Measurements from ENCODE around the gene UNC93A. TPM values are rescaled to one million over a fixed set of nuclear protein-coding genes. Genes with fewer than 3 reads are reported as not detected.

UNC93A gene
- total RNA-seq, 6 experiments from 2014 or later = not detected

GRCh38 chr6:167323111-167323510 is 32.0 kb downstream of the UNC93A start:
- Mint-ChIP-seq H3K4me1 (ENCODE audit: low read depth) (no peaks in the 10 kb centered on the region), H3K9me3 (peaks cover 49% of the 10 kb centered on the region), H3K36me3 (ENCODE audit: low read depth) (peaks cover 4% of the 10 kb centered on the region; the same call in 1 of the 2 replicates), H3K27me3 (ENCODE audit: insufficient read depth) (no peaks in the 10 kb centered on the region; the same call in 1 of the 2 replicates), H3K4me3 (no peak overlapping the region), H3K27ac (no peak overlapping the region)
- TF ChIP-seq, protein P1, sequence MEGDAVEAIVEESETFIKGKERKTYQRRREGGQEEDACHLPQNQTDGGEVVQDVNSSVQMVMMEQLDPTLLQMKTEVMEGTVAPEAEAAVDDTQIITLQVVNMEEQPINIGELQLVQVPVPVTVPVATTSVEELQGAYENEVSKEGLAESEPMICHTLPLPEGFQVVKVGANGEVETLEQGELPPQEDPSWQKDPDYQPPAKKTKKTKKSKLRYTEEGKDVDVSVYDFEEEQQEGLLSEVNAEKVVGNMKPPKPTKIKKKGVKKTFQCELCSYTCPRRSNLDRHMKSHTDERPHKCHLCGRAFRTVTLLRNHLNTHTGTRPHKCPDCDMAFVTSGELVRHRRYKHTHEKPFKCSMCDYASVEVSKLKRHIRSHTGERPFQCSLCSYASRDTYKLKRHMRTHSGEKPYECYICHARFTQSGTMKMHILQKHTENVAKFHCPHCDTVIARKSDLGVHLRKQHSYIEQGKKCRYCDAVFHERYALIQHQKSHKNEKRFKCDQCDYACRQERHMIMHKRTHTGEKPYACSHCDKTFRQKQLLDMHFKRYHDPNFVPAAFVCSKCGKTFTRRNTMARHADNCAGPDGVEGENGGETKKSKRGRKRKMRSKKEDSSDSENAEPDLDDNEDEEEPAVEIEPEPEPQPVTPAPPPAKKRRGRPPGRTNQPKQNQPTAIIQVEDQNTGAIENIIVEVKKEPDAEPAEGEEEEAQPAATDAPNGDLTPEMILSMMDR (IDR thresholded peaks at IDR 0.05) = no peak
- no peak for DNase-seq

- Mint-ChIP-seq H3K4me1 (ENCODE audit: low read depth) (no peaks in the 10 kb centered on the region), H3K9me3 (peaks cover 51% of the 10 kb centered on the region), H3K36me3 (ENCODE audit: low read depth) (peaks cover 4% of the 10 kb centered on the region; the same call in 1 of the 2 replicates), H3K27ac (no peak overlapping the region), H3K27me3 (ENCODE audit: insufficient read depth) (no peaks in the 10 kb centered on the region; the same call in 1 of the 2 replicates), H3K4me3 (no peak overlapping the region)
- TF ChIP-seq, protein P1 (IDR thresholded peaks at IDR 0.05) = no peak
- no peak for DNase-seq
Observed at GRCh38 chr6:167324111-167324510, 33.0 kb downstream of the UNC93A start.

DNA sequence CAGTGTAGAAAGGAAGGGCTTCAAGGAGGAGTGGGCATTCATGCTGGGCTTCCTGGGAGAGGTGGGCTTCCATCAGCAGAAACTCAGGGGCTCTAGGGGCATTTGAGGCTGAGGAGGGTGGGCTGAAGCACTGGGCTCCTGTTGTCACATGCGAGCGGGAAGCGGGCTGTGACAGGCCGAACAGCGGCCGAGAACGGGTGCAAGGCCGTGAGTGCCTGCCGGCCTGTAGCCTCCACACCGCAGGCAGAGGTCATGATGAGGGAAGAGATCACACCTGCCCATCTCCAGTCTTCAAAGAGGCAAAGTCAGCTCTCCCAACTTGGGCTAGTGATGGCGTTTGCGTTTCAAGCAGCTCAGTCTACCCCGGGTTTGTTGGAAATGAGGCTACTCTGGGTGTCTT is 34.7 kb downstream of the UNC93A start:
- peaks cover 50% of the 10 kb centered on the region for H3K9me3 Mint-ChIP-seq
- H3K27me3 Mint-ChIP-seq (ENCODE audit: insufficient read depth) = no peaks in the 10 kb centered on the region; the same call in 1 of the 2 replicates
- peaks cover 4% of the 10 kb centered on the region; the same call in 1 of the 2 replicates for H3K36me3 Mint-ChIP-seq (ENCODE audit: low read depth)
- TF ChIP-seq, protein P1 (IDR thresholded peaks at IDR 0.05) = no peak
- no peak for DNase-seq
- no peaks in the 10 kb centered on the region for H3K4me1 Mint-ChIP-seq (ENCODE audit: low read depth)
- H3K4me3 Mint-ChIP-seq = no peak overlapping the region
- H3K27ac Mint-ChIP-seq = no peak overlapping the region

DNA sequence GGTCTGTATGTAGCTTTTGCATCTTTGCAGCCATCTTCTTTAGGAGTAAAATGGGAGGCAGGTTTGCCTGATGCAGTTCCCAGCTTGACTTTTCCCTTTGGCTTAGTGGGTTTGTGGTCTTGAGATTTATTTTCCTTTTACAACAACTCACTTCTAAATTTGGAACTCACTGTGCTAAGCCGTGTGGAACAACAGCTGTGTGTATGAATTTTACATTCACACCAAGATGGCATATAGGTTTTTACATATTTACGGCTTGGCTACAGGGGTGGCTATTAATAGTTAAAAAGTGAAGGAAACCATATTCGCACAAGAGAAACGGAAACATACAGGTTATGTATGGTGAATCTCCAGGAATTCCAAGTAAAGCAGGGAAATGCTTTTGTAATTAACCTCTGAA is 36.3 kb downstream of the UNC93A start:
- Mint-ChIP-seq H3K36me3 (ENCODE audit: low read depth) (no peaks in the 10 kb centered on the region), H3K9me3 (peaks cover 37% of the 10 kb centered on the region)

DNA sequence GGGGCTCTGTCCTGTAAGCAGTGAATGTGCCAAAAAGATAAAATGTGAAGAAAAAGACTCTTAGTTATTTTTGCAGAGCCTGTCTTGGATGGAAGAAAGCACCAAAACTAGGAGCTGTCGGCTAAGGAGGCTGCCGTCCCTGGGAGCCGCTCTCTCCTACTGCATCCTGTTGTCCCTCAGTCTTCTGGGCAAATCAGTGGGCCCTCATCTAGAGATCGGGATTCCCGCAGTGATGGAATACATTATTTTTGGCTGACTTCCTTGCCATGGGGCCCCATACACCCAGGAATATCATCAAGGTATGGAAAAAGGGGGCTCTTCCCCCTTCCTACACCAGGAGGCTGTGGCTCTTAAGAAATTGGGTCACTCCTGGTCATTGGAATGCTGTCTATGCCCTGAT is 37.0 kb downstream of the UNC93A start:
- H3K27ac Mint-ChIP-seq = no peak overlapping the region
- H3K27me3 Mint-ChIP-seq (ENCODE audit: insufficient read depth) = no peaks in the 10 kb centered on the region
- H3K4me1 Mint-ChIP-seq (ENCODE audit: low read depth) = no peaks in the 10 kb centered on the region
- H3K4me3 Mint-ChIP-seq = no peak overlapping the region
- no peak for DNase-seq
- peaks cover 32% of the 10 kb centered on the region for H3K9me3 Mint-ChIP-seq
- TF ChIP-seq, protein P1 (IDR thresholded peaks at IDR 0.05) = no peak
- no peaks in the 10 kb centered on the region for H3K36me3 Mint-ChIP-seq (ENCODE audit: low read depth)

More for the DNA sequence above, 36.3 kb downstream of the UNC93A start:
- TF ChIP-seq, protein P1 (IDR thresholded peaks at IDR 0.05) = no peak
- DNase-seq = no peak
- H3K4me1 Mint-ChIP-seq (ENCODE audit: low read depth) = no peaks in the 10 kb centered on the region
- no peak overlapping the region for H3K27ac Mint-ChIP-seq
- H3K4me3 Mint-ChIP-seq = no peak overlapping the region
- H3K27me3 Mint-ChIP-seq (ENCODE audit: insufficient read depth) = no peaks in the 10 kb centered on the region

GRCh38 chr6:167329014-167329413 is 37.9 kb downstream of the UNC93A start:
- H3K36me3 Mint-ChIP-seq (ENCODE audit: low read depth) = no peaks in the 10 kb centered on the region
- no peak overlapping the region for H3K4me3 Mint-ChIP-seq

More at GRCh38 chr6:167329014-167329413, 37.9 kb downstream of the UNC93A start:
- Mint-ChIP-seq H3K27ac (no peak overlapping the region), H3K9me3 (peaks cover 22% of the 10 kb centered on the region), H3K27me3 (ENCODE audit: insufficient read depth) (no peaks in the 10 kb centered on the region), H3K4me1 (ENCODE audit: low read depth) (no peaks in the 10 kb centered on the region)
- TF ChIP-seq, protein P1 (IDR thresholded peaks at IDR 0.05) = no peak
- DNase-seq = no peak
